GM12878 (cell line): Measurements from ENCODE around the gene F13A1. TPM values are rescaled to one million over a fixed set of nuclear protein-coding genes. Genes with fewer than 3 reads are reported as not detected.

Experiments
- ATAC-seq: fragments of 200-7000 bp; cut with Tn5 transposase; 3 replicates; pipeline ENCODE4 v1.9.1; 2020; ENCODE audit warnings: mild to moderate bottlenecking, moderate library complexity
- BruUV-seq: library from RNA; stranded (reverse); fragments of 400-500 nt; replicated peaks from 2 replicates; lab custom pipeline; 2021; lab: Mats Ljungman, UMichigan
- CTCF ChIA-PET: fragments of 300-600 bp; sonication (Branson Sonifier 250); formaldehyde crosslinking; extraction: SDS; loops from one replicate; lab custom pipeline; 2021; ENCODE audit warnings: inconsistent platforms; lab: Yijun Ruan, JAX
- POLR2A ChIA-PET: fragments of 350-600 bp; formaldehyde crosslinking; extraction: SDS; loops from one replicate; lab custom pipeline; 2021; ENCODE audit warnings: inconsistent platforms; lab: Charles Lee
- RAD21 ChIA-PET: fragments of 300-600 bp; sonication (Branson Sonifier 250); formaldehyde crosslinking; loops from one replicate; lab custom pipeline; 2023; ENCODE audit warnings: antibody characterized with exemption; ENCODE audit not compliant: unreplicated experiment; lab: Charles Lee
- SMC1A ChIA-PET: fragments of 300-600 bp; sonication (Branson Sonifier 250); formaldehyde crosslinking; loops from one replicate; lab custom pipeline; 2023; ENCODE audit not compliant: unreplicated experiment, uncharacterized antibody; lab: Charles Lee
- DNase-seq: peaks from one replicate; pipeline ENCODE4 v3.0.0-alpha.2; 2011; ENCODE audit warnings: low read depth, low spot score
- FAIRE-seq: peaks from 3 replicates; lab custom pipeline; 2011; peaks lifted over from hg19 to GRCh38; lab: Jason Lieb, UNC
- H2AFZ ChIP-seq: 2 replicates; pipeline ENCODE4 v1.6.0; 2011; ENCODE audit warnings: low read depth, low read length, control low read depth; ENCODE audit not compliant: control insufficient read depth
- H3K27ac ChIP-seq: 2 replicates; pipeline ENCODE4 v1.5.1; 2011; ENCODE audit warnings: control low read depth; ENCODE audit not compliant: control insufficient read depth, insufficient read depth
- H3K27me3 ChIP-seq, 2 experiments: replicated peaks in 1 of 2; 2 replicates each; pipeline versions ENCODE4 v1.6.0 to v1.6.1; 2011; ENCODE audit warnings: low read length in 1 of 2; ENCODE audit not compliant: control insufficient read depth in 2 of 2, insufficient read depth in 2 of 2
- H3K36me3 ChIP-seq, 2 experiments: 2 replicates each; pipeline ENCODE4 v1.5.1; 2011; ENCODE audit warnings: low read length in 1 of 2; ENCODE audit not compliant: control insufficient read depth in 2 of 2, insufficient read depth in 2 of 2
- H3K4me1 ChIP-seq: 2 replicates; pipeline ENCODE4 v1.6.1; 2011; ENCODE audit warnings: mild to moderate bottlenecking, low read length, moderate library complexity, mixed read lengths; ENCODE audit not compliant: control insufficient read depth, insufficient read depth
- H3K4me2 ChIP-seq: 2 replicates; pipeline ENCODE4 v1.6.0; 2011; ENCODE audit warnings: control low read depth; ENCODE audit not compliant: control insufficient read depth, insufficient read depth
- H3K4me3 ChIP-seq: fragments of 200-600 bp; sonication (generic); 2 replicates; pipeline ENCODE4 v1.5.1; 2016
- H3K79me2 ChIP-seq: 2 replicates; pipeline ENCODE4 v1.6.0; 2011; ENCODE audit warnings: low read length; ENCODE audit not compliant: control insufficient read depth, insufficient read depth
- H3K9ac ChIP-seq: 2 replicates; pipeline ENCODE4 v1.8.0; 2011; ENCODE audit warnings: low read length, control low read depth, mixed read lengths; ENCODE audit not compliant: control insufficient read depth, insufficient read depth
- H3K9me3 ChIP-seq: replicated peaks from 3 replicates; pipeline ENCODE4 v1.5.1; 2011; ENCODE audit warnings: mild to moderate bottlenecking, low read length; ENCODE audit not compliant: control insufficient read depth, insufficient read depth
- H4K20me1 ChIP-seq: 2 replicates; pipeline ENCODE4 v1.6.0; 2011; ENCODE audit not compliant: control insufficient read depth, insufficient read depth
- GABPA ChIP-seq: IDR thresholded peaks from 2 replicates; pipeline ENCODE4 v1.6.1; 2014; ENCODE audit warnings: antibody characterized with exemption, low read depth, mild to moderate bottlenecking, inconsistent platforms
- HDGF ChIP-seq: fragments of 450-650 bp; IDR thresholded peaks from 2 replicates; pipeline ENCODE4 v1.6.1; 2016; ENCODE audit warnings: antibody characterized with exemption
- JUNB ChIP-seq: IDR thresholded peaks from 2 replicates; pipeline ENCODE4 v1.6.1; 2016; ENCODE audit warnings: antibody characterized with exemption, mild to moderate bottlenecking
- LARP7 ChIP-seq: fragments of 450-650 bp; IDR thresholded peaks from 2 replicates; pipeline ENCODE4 v1.6.1; 2017; ENCODE audit warnings: mild to moderate bottlenecking
- NFYB ChIP-seq: IDR thresholded peaks from 2 replicates; pipeline ENCODE4 v1.6.1; 2011; ENCODE audit warnings: low read depth, mild to moderate bottlenecking, low read length, improper control_type of control experiment, moderate library complexity; ENCODE audit not compliant: insufficient read depth
- PAX5 ChIP-seq: IDR thresholded peaks from 2 replicates; pipeline ENCODE4 v1.6.1; 2011; ENCODE audit warnings: low read depth, low read length, borderline replicate concordance
- RELA ChIP-seq: fragments of 450-650 bp; IDR thresholded peaks from 2 replicates; pipeline ENCODE4 v1.8.0; 2014; ENCODE audit warnings: borderline replicate concordance; ENCODE audit not compliant: partially characterized antibody
- RFX5 ChIP-seq: IDR thresholded peaks from 2 replicates; pipeline ENCODE4 v1.6.1; 2011; ENCODE audit warnings: low read depth, low read length, improper control_type of control experiment
- SIN3A ChIP-seq: IDR thresholded peaks from 2 replicates; pipeline ENCODE4 v1.6.1; 2012; ENCODE audit warnings: low read depth, low read length, improper control_type of control experiment
- TAF1 ChIP-seq: IDR thresholded peaks from 2 replicates; pipeline ENCODE4 v1.6.1; 2011; ENCODE audit warnings: mild to moderate bottlenecking, low read depth, low read length, borderline replicate concordance
- WGBS: methylation state at CpG from one replicate; pipeline ENCODE4 v1.1.6; 2016; ENCODE audit warnings: low lambda C conversion rate; ENCODE audit not compliant: insufficient replicate concordance, insufficient coverage; ENCODE audit errors: missing lambda C conversion rate; 5-methylcytosine and 5-hydroxymethylcytosine counted together
- in situ Hi-C: fragments of 300-500 bp; cut with MboI; formaldehyde crosslinking; loops from 9 replicates; pipeline ENCODE4 v1.14.3; 2018; ENCODE audit warnings: mixed read lengths
- intact Hi-C: fragments of 100-400 bp; cut with micrococcal nuclease; formaldehyde crosslinking; loops from one replicate; pipeline ENCODE4 v1.14.2; 2022; ENCODE audit not compliant: unreplicated experiment
- polyA plus RNA-seq, 11 experiments: library from polyadenylated mRNA; depleted of rRNA in 4 of 11; unstranded in 6 of 11; stranded (reverse) in 5 of 11; fragments of >200 nt; fragmentation: Nextera tagmentation in 4 of 11; fragmentation: Illumina TruSeq in 1 of 11; extraction: Ambion mirVana in 4 of 11; extraction: Trizol in 1 of 11; gene quantifications; 1 replicate in 1 of 11; 2 replicates in 10 of 11; pipeline versions ENCODE4 v1.2.1 to v1.2.3, GENCODE V29; 2011 to 2016; ENCODE audit warnings: inconsistent platforms in 2 of 11, missing spikeins in 2 of 11, low read depth in 1 of 11
- total RNA-seq, 4 experiments: library from RNA; depleted of rRNA in 3 of 4; stranded (reverse); fragments of >200 nt in 3 of 4; fragmentation: Illumina TruSeq in 1 of 4; extraction: Trizol in 1 of 4; gene quantifications; 2 replicates each; pipeline versions ENCODE4 v1.2.1 to v1.2.3, GENCODE V29; 2013 to 2021
- TF ChIP-seq, protein P1 (sequence below): IDR thresholded peaks from 2 replicates; pipeline ENCODE4 v1.6.1; 2012; ENCODE audit warnings: low read depth, low read length, improper control_type of control experiment
- TF ChIP-seq, protein P2 (sequence below): fragments of 450-650 bp; IDR thresholded peaks from 2 replicates; pipeline ENCODE4 v1.6.1; 2016; ENCODE audit warnings: mild to moderate bottlenecking, moderate library complexity, borderline replicate concordance
- TF ChIP-seq, protein P3 (sequence below): fragments of 450-650 bp; IDR thresholded peaks from 2 replicates; pipeline ENCODE4 v1.6.1; 2018; ENCODE audit warnings: borderline replicate concordance, mild to moderate bottlenecking; ENCODE audit not compliant: partially characterized antibody

Gene F13A1
- total and polyA plus RNA-seq, 10 of the 15 experiments (the other 5 are each of a cell fraction or from before 2014, with no cell fraction given): 0.48 to 1.8 (median 1.0) TPM

DNA sequence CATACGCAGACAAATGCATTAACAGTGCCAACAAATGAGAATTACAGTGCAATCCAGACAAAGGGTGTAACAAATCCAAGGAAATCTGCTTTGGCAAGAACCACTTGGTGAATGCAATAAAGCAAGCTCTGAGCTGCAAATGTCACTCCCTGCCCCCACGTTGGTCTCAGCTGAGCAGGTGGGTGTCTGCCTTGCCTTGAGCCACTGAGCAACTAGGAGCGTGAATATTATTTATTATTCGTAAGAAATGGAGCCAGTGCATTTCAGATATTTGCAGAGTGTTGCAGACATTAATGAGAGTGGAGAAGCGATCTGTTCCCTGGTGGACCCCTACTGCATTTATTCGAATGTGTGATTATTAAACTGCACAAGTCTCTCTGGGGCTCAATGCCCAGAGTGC is 36.6 kb upstream of the F13A1 start:
- TF ChIP-seq, protein P1, sequence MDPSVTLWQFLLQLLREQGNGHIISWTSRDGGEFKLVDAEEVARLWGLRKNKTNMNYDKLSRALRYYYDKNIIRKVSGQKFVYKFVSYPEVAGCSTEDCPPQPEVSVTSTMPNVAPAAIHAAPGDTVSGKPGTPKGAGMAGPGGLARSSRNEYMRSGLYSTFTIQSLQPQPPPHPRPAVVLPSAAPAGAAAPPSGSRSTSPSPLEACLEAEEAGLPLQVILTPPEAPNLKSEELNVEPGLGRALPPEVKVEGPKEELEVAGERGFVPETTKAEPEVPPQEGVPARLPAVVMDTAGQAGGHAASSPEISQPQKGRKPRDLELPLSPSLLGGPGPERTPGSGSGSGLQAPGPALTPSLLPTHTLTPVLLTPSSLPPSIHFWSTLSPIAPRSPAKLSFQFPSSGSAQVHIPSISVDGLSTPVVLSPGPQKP: no peak
- TF ChIP-seq TAF1: no peak
- TF ChIP-seq PAX5: no peak
- TF ChIP-seq JUNB: no peak
- TF ChIP-seq HDGF: no peak
- TF ChIP-seq, protein P2, sequence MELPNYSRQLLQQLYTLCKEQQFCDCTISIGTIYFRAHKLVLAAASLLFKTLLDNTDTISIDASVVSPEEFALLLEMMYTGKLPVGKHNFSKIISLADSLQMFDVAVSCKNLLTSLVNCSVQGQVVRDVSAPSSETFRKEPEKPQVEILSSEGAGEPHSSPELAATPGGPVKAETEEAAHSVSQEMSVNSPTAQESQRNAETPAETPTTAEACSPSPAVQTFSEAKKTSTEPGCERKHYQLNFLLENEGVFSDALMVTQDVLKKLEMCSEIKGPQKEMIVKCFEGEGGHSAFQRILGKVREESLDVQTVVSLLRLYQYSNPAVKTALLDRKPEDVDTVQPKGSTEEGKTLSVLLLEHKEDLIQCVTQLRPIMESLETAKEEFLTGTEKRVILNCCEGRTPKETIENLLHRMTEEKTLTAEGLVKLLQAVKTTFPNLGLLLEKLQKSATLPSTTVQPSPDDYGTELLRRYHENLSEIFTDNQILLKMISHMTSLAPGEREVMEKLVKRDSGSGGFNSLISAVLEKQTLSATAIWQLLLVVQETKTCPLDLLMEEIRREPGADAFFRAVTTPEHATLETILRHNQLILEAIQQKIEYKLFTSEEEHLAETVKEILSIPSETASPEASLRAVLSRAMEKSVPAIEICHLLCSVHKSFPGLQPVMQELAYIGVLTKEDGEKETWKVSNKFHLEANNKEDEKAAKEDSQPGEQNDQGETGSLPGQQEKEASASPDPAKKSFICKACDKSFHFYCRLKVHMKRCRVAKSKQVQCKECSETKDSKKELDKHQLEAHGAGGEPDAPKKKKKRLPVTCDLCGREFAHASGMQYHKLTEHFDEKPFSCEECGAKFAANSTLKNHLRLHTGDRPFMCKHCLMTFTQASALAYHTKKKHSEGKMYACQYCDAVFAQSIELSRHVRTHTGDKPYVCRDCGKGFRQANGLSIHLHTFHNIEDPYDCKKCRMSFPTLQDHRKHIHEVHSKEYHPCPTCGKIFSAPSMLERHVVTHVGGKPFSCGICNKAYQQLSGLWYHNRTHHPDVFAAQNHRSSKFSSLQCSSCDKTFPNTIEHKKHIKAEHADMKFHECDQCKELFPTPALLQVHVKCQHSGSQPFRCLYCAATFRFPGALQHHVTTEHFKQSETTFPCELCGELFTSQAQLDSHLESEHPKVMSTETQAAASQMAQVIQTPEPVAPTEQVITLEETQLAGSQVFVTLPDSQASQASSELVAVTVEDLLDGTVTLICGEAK: no peak
- TF ChIP-seq, protein P3, sequence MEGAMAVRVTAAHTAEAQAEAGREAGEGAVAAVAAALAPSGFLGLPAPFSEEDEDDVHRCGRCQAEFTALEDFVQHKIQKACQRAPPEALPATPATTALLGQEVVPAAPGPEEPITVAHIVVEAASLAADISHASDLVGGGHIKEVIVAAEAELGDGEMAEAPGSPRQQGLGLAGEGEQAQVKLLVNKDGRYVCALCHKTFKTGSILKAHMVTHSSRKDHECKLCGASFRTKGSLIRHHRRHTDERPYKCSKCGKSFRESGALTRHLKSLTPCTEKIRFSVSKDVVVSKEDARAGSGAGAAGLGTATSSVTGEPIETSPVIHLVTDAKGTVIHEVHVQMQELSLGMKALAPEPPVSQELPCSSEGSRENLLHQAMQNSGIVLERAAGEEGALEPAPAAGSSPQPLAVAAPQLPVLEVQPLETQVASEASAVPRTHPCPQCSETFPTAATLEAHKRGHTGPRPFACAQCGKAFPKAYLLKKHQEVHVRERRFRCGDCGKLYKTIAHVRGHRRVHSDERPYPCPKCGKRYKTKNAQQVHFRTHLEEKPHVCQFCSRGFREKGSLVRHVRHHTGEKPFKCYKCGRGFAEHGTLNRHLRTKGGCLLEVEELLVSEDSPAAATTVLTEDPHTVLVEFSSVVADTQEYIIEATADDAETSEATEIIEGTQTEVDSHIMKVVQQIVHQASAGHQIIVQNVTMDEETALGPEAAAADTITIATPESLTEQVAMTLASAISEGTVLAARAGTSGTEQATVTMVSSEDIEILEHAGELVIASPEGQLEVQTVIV: no peak
- no peak for TF ChIP-seq RFX5
- TF ChIP-seq NFYB: no peak
- no peak for TF ChIP-seq LARP7
- no peak for TF ChIP-seq RELA
- TF ChIP-seq GABPA: no peak
- no peak for TF ChIP-seq SIN3A
- no peak overlapping the region for H3K4me3 ChIP-seq
- FAIRE-seq: no peak
- no peaks in the 10 kb centered on the region for H3K79me2 ChIP-seq
- POLR2A ChIA-PET: interaction anchor here (0.6 to 0.7 kb wide), 2 partner anchors 28 to 194 kb away, joined by 3 read pairs; no protein-coding TSS in a partner anchor
- H4K20me1 ChIP-seq: no peaks in the 10 kb centered on the region
- DNase-seq: no peak
- H3K27ac ChIP-seq: no peak overlapping the region
- in situ Hi-C loops: no loop called here
- no peaks in the 10 kb centered on the region for H3K4me1 ChIP-seq
- intact Hi-C loops: no loop called here
- no TSS peak for BruUV-seq
- WGBS: 75% methylated on average over 6 of the region's 6 CpGs
- SMC1A ChIA-PET: interaction anchor here (0.6 to 1.4 kb wide), 2 partner anchors 19 to 34 kb away, joined by 3 to 6 read pairs; no protein-coding TSS in a partner anchor
- no peak overlapping the region for H2AFZ ChIP-seq
- CTCF ChIA-PET: no interaction called here
- H3K27me3 ChIP-seq: no peaks in the 10 kb centered on the region
- no peaks in the 10 kb centered on the region for H3K9me3 ChIP-seq
- RAD21 ChIA-PET: interaction anchor here (0.8 kb wide), 1 partner anchor 134 kb away, joined by 3 read pairs; no protein-coding TSS in a partner anchor
- ATAC-seq: no peak
- H3K9ac ChIP-seq: no peak overlapping the region
- H3K36me3 ChIP-seq: no peaks in the 10 kb centered on the region
- H3K4me2 ChIP-seq: no peak overlapping the region
